Heart left ventricle (tissue), 13 donors: ENCODE data around the gene SLC38A10.

Experiments
- POLR2A ChIP-seq, 2 donors: fragments of 450-650 bp; IDR thresholded peaks; one replicate each; pipeline ENCODE4 v1.6.1; 2017; ENCODE audit warnings: antibody characterized with exemption in 2 of 2, mild to moderate bottlenecking in 2 of 2, moderate library complexity in 2 of 2
- TF ChIP-seq, protein P1 (sequence below), 12 donors: fragments of 200-600 bp; sonication (generic) in 4 of 12; IDR thresholded peaks; one replicate each; pipeline versions ENCODE4 v1.5.0 to v1.8.0; 2018 to 2022; ENCODE audit warnings: antibody characterized with exemption in 12 of 12, mild to moderate bottlenecking in 5 of 12
- donor health status: ischemic (EF 13 %, LVEDD 7.1; RV severe dilation, severe dysfunction).
- donor health status: DM: no; HTN: yes; CAD: no.
- donor health status: DM: no; HTN: no; CAD: no.
- donor health status: ischemic (EF 25% LVEDD 6.9; RV normal size, moderate dysfunction).
- donor health status: ischemic (EF 25% LVEDD 5.7; RV mildly dilated, moderate dysfunction).
- donor health status: ischemic (EF 35%, LVEDD 5.7; RV mildly dilated, moderate dysfunction).
- donor health status: nonischemic (EF 11% LVEDD 7.7; RV severe dilation, severe dysfunction).
- donor health status: DM: yes; HTN: yes; CAD: no.
- donor health status: PGD.
- donor health status: ischemic (EF 29% LVEDD 5.4; RV normal size, mild dysfunction).
- donor health status: nonischemic (EF 23%, LVEDD 6.1; RV moderate dilation, normal function).

DNA sequence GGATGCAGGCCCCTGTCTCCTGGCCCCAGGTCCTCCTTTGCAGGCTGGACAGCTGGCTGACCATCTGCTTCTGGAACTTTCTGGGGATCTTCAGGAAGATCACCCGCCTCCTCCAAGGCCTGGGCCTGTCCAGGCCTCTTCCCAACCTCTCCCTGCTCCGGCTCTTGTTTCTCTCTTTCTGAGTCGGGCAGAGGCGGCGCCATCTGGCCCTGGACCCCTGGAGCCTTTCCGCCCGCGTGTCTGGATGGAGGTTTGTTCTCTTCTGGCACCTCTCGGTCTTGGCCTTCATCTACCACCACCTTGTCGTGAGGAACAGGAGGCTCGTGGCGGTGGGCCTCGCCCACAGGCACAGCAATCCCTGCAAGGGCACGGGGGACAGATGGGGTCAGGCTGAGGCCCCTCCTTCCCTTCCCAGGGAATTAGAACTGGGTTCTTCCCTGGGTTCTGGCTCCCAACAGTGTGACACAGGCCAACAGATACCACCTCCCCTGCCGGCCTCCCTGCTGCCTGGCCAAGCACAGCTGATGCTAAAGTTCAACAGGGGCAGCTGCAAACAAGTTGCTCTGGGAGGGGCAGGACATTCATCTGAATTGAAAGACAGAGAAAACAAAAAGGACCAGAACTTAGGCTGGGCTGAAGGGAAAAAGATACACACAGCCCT, 42.7 kb downstream of the SLC38A10 start:
- TF ChIP-seq, protein P1, sequence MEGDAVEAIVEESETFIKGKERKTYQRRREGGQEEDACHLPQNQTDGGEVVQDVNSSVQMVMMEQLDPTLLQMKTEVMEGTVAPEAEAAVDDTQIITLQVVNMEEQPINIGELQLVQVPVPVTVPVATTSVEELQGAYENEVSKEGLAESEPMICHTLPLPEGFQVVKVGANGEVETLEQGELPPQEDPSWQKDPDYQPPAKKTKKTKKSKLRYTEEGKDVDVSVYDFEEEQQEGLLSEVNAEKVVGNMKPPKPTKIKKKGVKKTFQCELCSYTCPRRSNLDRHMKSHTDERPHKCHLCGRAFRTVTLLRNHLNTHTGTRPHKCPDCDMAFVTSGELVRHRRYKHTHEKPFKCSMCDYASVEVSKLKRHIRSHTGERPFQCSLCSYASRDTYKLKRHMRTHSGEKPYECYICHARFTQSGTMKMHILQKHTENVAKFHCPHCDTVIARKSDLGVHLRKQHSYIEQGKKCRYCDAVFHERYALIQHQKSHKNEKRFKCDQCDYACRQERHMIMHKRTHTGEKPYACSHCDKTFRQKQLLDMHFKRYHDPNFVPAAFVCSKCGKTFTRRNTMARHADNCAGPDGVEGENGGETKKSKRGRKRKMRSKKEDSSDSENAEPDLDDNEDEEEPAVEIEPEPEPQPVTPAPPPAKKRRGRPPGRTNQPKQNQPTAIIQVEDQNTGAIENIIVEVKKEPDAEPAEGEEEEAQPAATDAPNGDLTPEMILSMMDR (IDR thresholded peaks at IDR 0.05): no peak
- TF ChIP-seq POLR2A (IDR thresholded peaks at IDR 0.05): no peak
